ENCODE results near the gene LSS. TPM values are rescaled to one million over a fixed set of nuclear protein-coding genes. Genes with fewer than 3 reads are reported as not detected.

Gene LSS
- total and polyA plus RNA-seq, 10 of the 15 experiments (the other 5 are each of a cell fraction or from before 2014, with no cell fraction given): 2.9 to 82.4 (median 27.5) TPM

GRCh38 chr21:46155514-46156377, 72.8 kb downstream of the LSS start, which contains the start of gene FTCD:
Gene FTCD (minus strand): TSS chr21:46155579. CDS start chr21:46155523, 56 bp downstream.
- H3K79me2 ChIP-seq (ENCODE audit: control insufficient read depth, insufficient read depth, low read length): no peaks in the 10 kb centered on the region
- H3K27ac ChIP-seq (ENCODE audit: control insufficient read depth, insufficient read depth): no peak within 1 kb of the TSS
- no peaks in the 10 kb centered on the region for H3K27me3 ChIP-seq (replicated peaks in 1 of 2; ENCODE audit: control insufficient read depth in 2 of 2, insufficient read depth in 2 of 2, low read length in 1 of 2)
- no peak for TF ChIP-seq STAT1 (conservative IDR thresholded peaks at IDR 0.05)
- TF ChIP-seq CBX3 (IDR thresholded peaks at IDR 0.05; ENCODE audit: borderline replicate concordance, low read depth): no peak
- no peak for TF ChIP-seq SUPT20H (IDR thresholded peaks at IDR 0.05; ENCODE audit: borderline replicate concordance, control insufficient read depth, low read depth, low read length)
- TF ChIP-seq, protein P1, sequence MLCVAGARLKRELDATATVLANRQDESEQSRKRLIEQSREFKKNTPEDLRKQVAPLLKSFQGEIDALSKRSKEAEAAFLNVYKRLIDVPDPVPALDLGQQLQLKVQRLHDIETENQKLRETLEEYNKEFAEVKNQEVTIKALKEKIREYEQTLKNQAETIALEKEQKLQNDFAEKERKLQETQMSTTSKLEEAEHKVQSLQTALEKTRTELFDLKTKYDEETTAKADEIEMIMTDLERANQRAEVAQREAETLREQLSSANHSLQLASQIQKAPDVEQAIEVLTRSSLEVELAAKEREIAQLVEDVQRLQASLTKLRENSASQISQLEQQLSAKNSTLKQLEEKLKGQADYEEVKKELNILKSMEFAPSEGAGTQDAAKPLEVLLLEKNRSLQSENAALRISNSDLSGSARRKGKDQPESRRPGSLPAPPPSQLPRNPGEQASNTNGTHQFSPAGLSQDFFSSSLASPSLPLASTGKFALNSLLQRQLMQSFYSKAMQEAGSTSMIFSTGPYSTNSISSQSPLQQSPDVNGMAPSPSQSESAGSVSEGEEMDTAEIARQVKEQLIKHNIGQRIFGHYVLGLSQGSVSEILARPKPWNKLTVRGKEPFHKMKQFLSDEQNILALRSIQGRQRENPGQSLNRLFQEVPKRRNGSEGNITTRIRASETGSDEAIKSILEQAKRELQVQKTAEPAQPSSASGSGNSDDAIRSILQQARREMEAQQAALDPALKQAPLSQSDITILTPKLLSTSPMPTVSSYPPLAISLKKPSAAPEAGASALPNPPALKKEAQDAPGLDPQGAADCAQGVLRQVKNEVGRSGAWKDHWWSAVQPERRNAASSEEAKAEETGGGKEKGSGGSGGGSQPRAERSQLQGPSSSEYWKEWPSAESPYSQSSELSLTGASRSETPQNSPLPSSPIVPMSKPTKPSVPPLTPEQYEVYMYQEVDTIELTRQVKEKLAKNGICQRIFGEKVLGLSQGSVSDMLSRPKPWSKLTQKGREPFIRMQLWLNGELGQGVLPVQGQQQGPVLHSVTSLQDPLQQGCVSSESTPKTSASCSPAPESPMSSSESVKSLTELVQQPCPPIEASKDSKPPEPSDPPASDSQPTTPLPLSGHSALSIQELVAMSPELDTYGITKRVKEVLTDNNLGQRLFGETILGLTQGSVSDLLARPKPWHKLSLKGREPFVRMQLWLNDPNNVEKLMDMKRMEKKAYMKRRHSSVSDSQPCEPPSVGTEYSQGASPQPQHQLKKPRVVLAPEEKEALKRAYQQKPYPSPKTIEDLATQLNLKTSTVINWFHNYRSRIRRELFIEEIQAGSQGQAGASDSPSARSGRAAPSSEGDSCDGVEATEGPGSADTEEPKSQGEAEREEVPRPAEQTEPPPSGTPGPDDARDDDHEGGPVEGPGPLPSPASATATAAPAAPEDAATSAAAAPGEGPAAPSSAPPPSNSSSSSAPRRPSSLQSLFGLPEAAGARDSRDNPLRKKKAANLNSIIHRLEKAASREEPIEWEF (IDR thresholded peaks at IDR 0.05; ENCODE audit: insufficient replicate concordance, low read depth, low read length): no peak
- TF ChIP-seq JUND (IDR thresholded peaks at IDR 0.05; ENCODE audit: low read depth, low read length): no peak
- TF ChIP-seq SPI1 (IDR thresholded peaks at IDR 0.05; ENCODE audit: borderline replicate concordance, insufficient read depth, low read depth, low read length): no peak
- TF ChIP-seq, protein P2, sequence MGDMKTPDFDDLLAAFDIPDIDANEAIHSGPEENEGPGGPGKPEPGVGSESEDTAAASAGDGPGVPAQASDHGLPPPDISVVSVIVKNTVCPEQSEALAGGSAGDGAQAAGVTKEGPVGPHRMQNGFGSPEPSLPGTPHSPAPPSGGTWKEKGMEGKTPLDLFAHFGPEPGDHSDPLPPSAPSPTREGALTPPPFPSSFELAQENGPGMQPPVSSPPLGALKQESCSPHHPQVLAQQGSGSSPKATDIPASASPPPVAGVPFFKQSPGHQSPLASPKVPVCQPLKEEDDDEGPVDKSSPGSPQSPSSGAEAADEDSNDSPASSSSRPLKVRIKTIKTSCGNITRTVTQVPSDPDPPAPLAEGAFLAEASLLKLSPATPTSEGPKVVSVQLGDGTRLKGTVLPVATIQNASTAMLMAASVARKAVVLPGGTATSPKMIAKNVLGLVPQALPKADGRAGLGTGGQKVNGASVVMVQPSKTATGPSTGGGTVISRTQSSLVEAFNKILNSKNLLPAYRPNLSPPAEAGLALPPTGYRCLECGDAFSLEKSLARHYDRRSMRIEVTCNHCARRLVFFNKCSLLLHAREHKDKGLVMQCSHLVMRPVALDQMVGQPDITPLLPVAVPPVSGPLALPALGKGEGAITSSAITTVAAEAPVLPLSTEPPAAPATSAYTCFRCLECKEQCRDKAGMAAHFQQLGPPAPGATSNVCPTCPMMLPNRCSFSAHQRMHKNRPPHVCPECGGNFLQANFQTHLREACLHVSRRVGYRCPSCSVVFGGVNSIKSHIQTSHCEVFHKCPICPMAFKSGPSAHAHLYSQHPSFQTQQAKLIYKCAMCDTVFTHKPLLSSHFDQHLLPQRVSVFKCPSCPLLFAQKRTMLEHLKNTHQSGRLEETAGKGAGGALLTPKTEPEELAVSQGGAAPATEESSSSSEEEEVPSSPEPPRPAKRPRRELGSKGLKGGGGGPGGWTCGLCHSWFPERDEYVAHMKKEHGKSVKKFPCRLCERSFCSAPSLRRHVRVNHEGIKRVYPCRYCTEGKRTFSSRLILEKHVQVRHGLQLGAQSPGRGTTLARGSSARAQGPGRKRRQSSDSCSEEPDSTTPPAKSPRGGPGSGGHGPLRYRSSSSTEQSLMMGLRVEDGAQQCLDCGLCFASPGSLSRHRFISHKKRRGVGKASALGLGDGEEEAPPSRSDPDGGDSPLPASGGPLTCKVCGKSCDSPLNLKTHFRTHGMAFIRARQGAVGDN (IDR thresholded peaks at IDR 0.05): no peak
- TF ChIP-seq ZNF622 (IDR thresholded peaks at IDR 0.05): no peak
- no peak for TF ChIP-seq ZNF24 (IDR thresholded peaks at IDR 0.05)
- TF ChIP-seq MTA2 (IDR thresholded peaks at IDR 0.05; ENCODE audit: low read depth): no peak
- TF ChIP-seq SIX5 (IDR thresholded peaks at IDR 0.05; ENCODE audit: low read depth, low read length, severe bottlenecking): no peak
- no peak for TF ChIP-seq HDGF (IDR thresholded peaks at IDR 0.05)
- 74% methylated on average over 32 of the region's 34 CpGs for WGBS (ENCODE audit: insufficient coverage, insufficient replicate concordance, low lambda C conversion rate, missing lambda C conversion rate)
- ATAC-seq (no peak), DNase-seq (ENCODE audit: low read depth, low spot score) (no peak), FAIRE-seq (no peak)
- SMC1A ChIA-PET (ENCODE audit: uncharacterized antibody, unreplicated experiment): no interaction called here
- no peak within 1 kb of the TSS for H3K4me2 ChIP-seq (ENCODE audit: control insufficient read depth, insufficient read depth)
- intact Hi-C loops (cut with micrococcal nuclease; ENCODE audit: unreplicated experiment) (no loop called here), in situ Hi-C loops (cut with MboI) (no loop called here)
- no peaks in the 10 kb centered on the region for H3K4me1 ChIP-seq (ENCODE audit: control insufficient read depth, insufficient read depth, low read length)
- no TSS peak for BruUV-seq (replicated peaks)
- H3K9ac ChIP-seq (ENCODE audit: control insufficient read depth, insufficient read depth, low read length): no peak within 1 kb of the TSS
- RAD21 ChIA-PET (ENCODE audit: unreplicated experiment): no interaction called here
- no peaks in the 10 kb centered on the region for H3K9me3 ChIP-seq (replicated peaks; ENCODE audit: control insufficient read depth, insufficient read depth, low read length)
- no peaks in the 10 kb centered on the region for H4K20me1 ChIP-seq (ENCODE audit: control insufficient read depth, insufficient read depth)
- no peak within 1 kb of the TSS for H3K4me3 ChIP-seq
- POLR2A ChIA-PET: no interaction called here
- no peak within 1 kb of the TSS for H2AFZ ChIP-seq (ENCODE audit: control insufficient read depth, low read depth, low read length)
- CTCF ChIA-PET: no interaction called here
- no peaks in the 10 kb centered on the region for H3K36me3 ChIP-seq (ENCODE audit: control insufficient read depth in 2 of 2, insufficient read depth in 2 of 2, low read length in 1 of 2)

All from GM12878 (cell line).